Stromal cell of bone marrow (primary cell): ENCODE results near the gene DHRSX.
A peak's percentile ranks its signal among the peaks of the same experiment; 100 is the strongest.
"Not testable (repeated sequence)": the region's sequence is repeated elsewhere in the genome, so short reads cannot be mapped to it uniquely, and the experiment has no call there.

Experiments used
- DNase-seq: peaks from one replicate; pipeline ENCODE4 v3.0.0-alpha.2; 2012; ENCODE audit warnings: low read depth

The DHRSX gene

GRCh38 chrX:2425286-2426071 is 75.3 kb downstream of the DHRSX start:
- DNase-seq: no peak

GRCh38 chrX:2424317-2424716 is 76.5 kb downstream of the DHRSX start:
- DNase-seq: no peak

- no peak for DNase-seq
These were observed 76.9 kb downstream of the DHRSX start for GRCh38 chrX:2423899-2424298.

- DNase-seq: peak; percentile 6
These were observed 77.5 kb downstream of the DHRSX start for GRCh38 chrX:2423282-2423681.

GRCh38 chrX:2419418-2419817 is 81.4 kb downstream of the DHRSX start:
- DNase-seq: not testable (repeated sequence)

GRCh38 chrX:2418000-2418399 is 82.8 kb downstream of the DHRSX start:
- DNase-seq: no peak

- DNase-seq: no peak
These were observed 83.7 kb downstream of the DHRSX start for GRCh38 chrX:2416851-2417604.

- DNase-seq: no peak
These were observed 86.4 kb downstream of the DHRSX start for GRCh38 chrX:2414384-2414783.

GRCh38 chrX:2413969-2414368 is 86.8 kb downstream of the DHRSX start:
- DNase-seq: no peak

- DNase-seq: no peak
These were observed 88.6 kb downstream of the DHRSX start for GRCh38 chrX:2412131-2412530.

GRCh38 chrX:2410279-2411020 is 90.3 kb downstream of the DHRSX start:
- no peak for DNase-seq

GRCh38 chrX:2409796-2410195 is 91.0 kb downstream of the DHRSX start:
- DNase-seq: no peak

GRCh38 chrX:2408856-2409255 is 91.9 kb downstream of the DHRSX start:
- DNase-seq: no peak

GRCh38 chrX:2406891-2407518 is 93.8 kb downstream of the DHRSX start:
- no peak for DNase-seq

- no peak for DNase-seq
These were observed 96.0 kb downstream of the DHRSX start for GRCh38 chrX:2404776-2405175.

GRCh38 chrX:2402361-2402690 is 98.5 kb downstream of the DHRSX start:
- no peak for DNase-seq

GRCh38 chrX:2401590-2402360 is 99.0 kb downstream of the DHRSX start:
- DNase-seq: no peak

- DNase-seq: no peak
These were observed 99.6 kb downstream of the DHRSX start for GRCh38 chrX:2401201-2401589.

- no peak for DNase-seq
These were observed 102.6 kb downstream of the DHRSX start for GRCh38 chrX:2398064-2398656.

GRCh38 chrX:2397229-2398063 is 103.3 kb downstream of the DHRSX start:
- no peak for DNase-seq
